ENCODE data around the gene CFAP119. TPM values are rescaled to one million over a fixed set of nuclear protein-coding genes. Genes with fewer than 3 reads are reported as not detected.

CFAP119 gene
- total and polyA plus RNA-seq, 2 experiments from 2014 or later = 5.0 to 6.1 TPM

GRCh38 chr16:30805370-30806169 lies 43.7 kb upstream of the CFAP119 start:
- DNase-seq (ENCODE audit: low spot score) = peak; percentile 93
- Histone ChIP-seq H3K9me3 (ENCODE audit: low read depth) (no peaks in the 10 kb centered on the region), H3K36me3 (replicated peaks; ENCODE audit: insufficient read depth, low read depth) (no peaks in the 10 kb centered on the region), H2AFZ (peak overlapping the region; percentile 97), H3K4me2 (peak overlapping the region; percentile 92), H3K79me2 (peaks cover 2% of the 10 kb centered on the region), H3K9me2 (replicated peaks; ENCODE audit: insufficient read depth) (no peaks in the 10 kb centered on the region), H3K4me3 (peak overlapping the region; percentile 97), H3K4me1 (ENCODE audit: insufficient read depth) (peaks cover 7% of the 10 kb centered on the region), H3K27ac (peak overlapping the region; percentile 96), H3K27me3 (no peaks in the 10 kb centered on the region), H4K20me1 (ENCODE audit: insufficient read depth, poor library complexity, severe bottlenecking) (no peaks in the 10 kb centered on the region)
- WGBS (ENCODE audit: low lambda C conversion rate, missing lambda C conversion rate) = 2% methylated on average over 61 of the region's 62 CpGs
- TF ChIP-seq EZH2 (IDR thresholded peaks at IDR 0.05; ENCODE audit: borderline replicate concordance) (no peak), EZH2phosphoT487 (IDR thresholded peaks at IDR 0.05; ENCODE audit: low read depth, severe bottlenecking, unreplicated experiment) (no peak)
- TF ChIP-seq, protein P1, sequence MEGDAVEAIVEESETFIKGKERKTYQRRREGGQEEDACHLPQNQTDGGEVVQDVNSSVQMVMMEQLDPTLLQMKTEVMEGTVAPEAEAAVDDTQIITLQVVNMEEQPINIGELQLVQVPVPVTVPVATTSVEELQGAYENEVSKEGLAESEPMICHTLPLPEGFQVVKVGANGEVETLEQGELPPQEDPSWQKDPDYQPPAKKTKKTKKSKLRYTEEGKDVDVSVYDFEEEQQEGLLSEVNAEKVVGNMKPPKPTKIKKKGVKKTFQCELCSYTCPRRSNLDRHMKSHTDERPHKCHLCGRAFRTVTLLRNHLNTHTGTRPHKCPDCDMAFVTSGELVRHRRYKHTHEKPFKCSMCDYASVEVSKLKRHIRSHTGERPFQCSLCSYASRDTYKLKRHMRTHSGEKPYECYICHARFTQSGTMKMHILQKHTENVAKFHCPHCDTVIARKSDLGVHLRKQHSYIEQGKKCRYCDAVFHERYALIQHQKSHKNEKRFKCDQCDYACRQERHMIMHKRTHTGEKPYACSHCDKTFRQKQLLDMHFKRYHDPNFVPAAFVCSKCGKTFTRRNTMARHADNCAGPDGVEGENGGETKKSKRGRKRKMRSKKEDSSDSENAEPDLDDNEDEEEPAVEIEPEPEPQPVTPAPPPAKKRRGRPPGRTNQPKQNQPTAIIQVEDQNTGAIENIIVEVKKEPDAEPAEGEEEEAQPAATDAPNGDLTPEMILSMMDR (IDR thresholded peaks at IDR 0.05; ENCODE audit: poor library complexity) = no peak

- WGBS (ENCODE audit: low lambda C conversion rate, missing lambda C conversion rate) = 58% methylated on average over 8 of the region's 8 CpGs
- Histone ChIP-seq H3K36me3 (replicated peaks; ENCODE audit: insufficient read depth, low read depth) (no peaks in the 10 kb centered on the region), H4K20me1 (ENCODE audit: insufficient read depth, poor library complexity, severe bottlenecking) (no peaks in the 10 kb centered on the region), H3K4me2 (peak overlapping the region; percentile 92), H3K79me2 (peaks cover 2% of the 10 kb centered on the region), H3K27ac (peak overlapping the region; percentile 96), H3K9me2 (replicated peaks; ENCODE audit: insufficient read depth) (no peaks in the 10 kb centered on the region), H3K4me3 (peak overlapping the region; percentile 51), H3K27me3 (no peaks in the 10 kb centered on the region), H3K9me3 (ENCODE audit: low read depth) (no peaks in the 10 kb centered on the region), H3K4me1 (ENCODE audit: insufficient read depth) (peaks cover 7% of the 10 kb centered on the region), H2AFZ (peak overlapping the region; percentile 97)
- TF ChIP-seq EZH2phosphoT487 (IDR thresholded peaks at IDR 0.05; ENCODE audit: low read depth, severe bottlenecking, unreplicated experiment) = no peak
- TF ChIP-seq, protein P1 (IDR thresholded peaks at IDR 0.05; ENCODE audit: poor library complexity) = no peak
- TF ChIP-seq EZH2 (IDR thresholded peaks at IDR 0.05; ENCODE audit: borderline replicate concordance) = no peak
- no peak for DNase-seq (ENCODE audit: low spot score)
These were observed 43.2 kb upstream of the CFAP119 start for GRCh38 chr16:30805056-30805369.

DNA sequence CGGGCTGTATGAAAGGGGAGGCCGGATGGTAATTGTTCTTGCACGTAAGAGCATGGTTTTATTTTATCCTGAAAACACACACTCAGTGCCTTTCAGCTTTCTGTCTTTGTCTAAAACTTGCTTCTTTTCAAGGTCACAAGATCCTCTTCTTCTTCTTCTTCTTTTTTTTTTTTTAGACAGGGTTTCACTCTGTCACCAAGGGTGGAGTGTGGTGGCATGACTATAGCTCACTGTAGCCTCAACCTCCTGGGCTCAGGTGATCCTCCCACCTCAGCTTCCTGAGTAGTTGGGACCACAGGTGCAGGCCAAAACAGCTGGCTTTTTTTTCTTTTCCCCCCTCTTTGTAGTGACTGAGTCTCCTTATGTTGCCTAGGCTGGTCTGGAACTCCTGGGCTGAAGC lies 41.1 kb upstream of the CFAP119 start:
- Histone ChIP-seq H3K36me3 (replicated peaks; ENCODE audit: insufficient read depth, low read depth) (no peaks in the 10 kb centered on the region), H3K79me2 (peaks cover 2% of the 10 kb centered on the region), H2AFZ (no peak overlapping the region), H3K9me3 (ENCODE audit: low read depth) (no peaks in the 10 kb centered on the region), H3K27me3 (no peaks in the 10 kb centered on the region), H3K9me2 (replicated peaks; ENCODE audit: insufficient read depth) (no peaks in the 10 kb centered on the region), H3K27ac (no peak overlapping the region), H3K4me2 (no peak overlapping the region), H4K20me1 (ENCODE audit: insufficient read depth, poor library complexity, severe bottlenecking) (no peaks in the 10 kb centered on the region), H3K4me1 (ENCODE audit: insufficient read depth) (peaks cover 7% of the 10 kb centered on the region), H3K4me3 (no peak overlapping the region)
- WGBS (ENCODE audit: low lambda C conversion rate, missing lambda C conversion rate) = 78% methylated on average over 3 of the region's 3 CpGs
- TF ChIP-seq, protein P1 (IDR thresholded peaks at IDR 0.05; ENCODE audit: poor library complexity) = no peak
- no peak for TF ChIP-seq EZH2phosphoT487 (IDR thresholded peaks at IDR 0.05; ENCODE audit: low read depth, severe bottlenecking, unreplicated experiment)
- no peak for TF ChIP-seq EZH2 (IDR thresholded peaks at IDR 0.05; ENCODE audit: borderline replicate concordance)
- no peak for DNase-seq (ENCODE audit: low spot score)

Measured in hepatocyte (in vitro differentiated cells).